Bronchial epithelial cell (primary cell): ENCODE measurements around the gene BICDL1. TPM values are rescaled to one million over a fixed set of nuclear protein-coding genes. Genes with fewer than 3 reads are reported as not detected.

ENCODE experiments used
- DNase-seq: peaks from one replicate; pipeline ENCODE4 v3.0.0-alpha.2; 2010; ENCODE audit warnings: low read depth
- FAIRE-seq: peaks from 2 replicates; lab custom pipeline; 2011; peaks lifted over from hg19 to GRCh38; lab: Jason Lieb, UNC
- H3K27me3 ChIP-seq: 2 replicates; pipeline ENCODE4 v1.5.1; 2011; ENCODE audit warnings: low read length; ENCODE audit not compliant: control insufficient read depth, insufficient read depth
- H3K36me3 ChIP-seq: 2 replicates; pipeline ENCODE4 v1.5.1; 2011; ENCODE audit warnings: low read length; ENCODE audit not compliant: control insufficient read depth, insufficient read depth
- H3K4me3 ChIP-seq: 2 replicates; pipeline ENCODE4 v1.5.1; 2011; ENCODE audit warnings: mild to moderate bottlenecking, low read depth, low read length, control low read depth
- CTCF ChIP-seq: IDR thresholded peaks from 2 replicates; pipeline ENCODE4 v1.5.1; 2011; ENCODE audit warnings: mild to moderate bottlenecking, moderate library complexity, low read length, control low read depth, inconsistent platforms; ENCODE audit not compliant: insufficient read depth, severe bottlenecking
- total RNA-seq: library from RNA; depleted of rRNA; stranded (reverse); fragments of >200 nt; gene quantifications from 2 replicates; pipeline ENCODE4 v1.2.1, GENCODE V29; 2014

Gene BICDL1
- total RNA-seq, 1 donor from 2014 or later = 10.8 TPM

- H3K27me3 ChIP-seq = no peaks in the 10 kb centered on the region
- DNase-seq (no peak), FAIRE-seq (no peak)
- H3K36me3 ChIP-seq = peaks cover 52% of the 10 kb centered on the region
- no peak overlapping the region for H3K4me3 ChIP-seq
- no peak for TF ChIP-seq CTCF
Observed at GRCh38 chr12:120132054-120132836, 143.2 kb downstream of the BICDL1 start.

- Histone ChIP-seq H3K27me3 (no peaks in the 10 kb centered on the region), H3K36me3 (peaks cover 51% of the 10 kb centered on the region), H3K4me3 (no peak overlapping the region)
- no peak for DNase-seq
- no peak for FAIRE-seq
- no peak for TF ChIP-seq CTCF
Observed at GRCh38 chr12:120132863-120133385, 143.9 kb downstream of the BICDL1 start.

GRCh38 chr12:120134307-120134980 is 145.4 kb downstream of the BICDL1 start:
- no peaks in the 10 kb centered on the region for H3K27me3 ChIP-seq
- no peak for DNase-seq
- no peak overlapping the region for H3K4me3 ChIP-seq
- H3K36me3 ChIP-seq = peaks cover 56% of the 10 kb centered on the region
- FAIRE-seq = no peak
- no peak for TF ChIP-seq CTCF

GRCh38 chr12:120136093-120136770 is 147.2 kb downstream of the BICDL1 start:
- Histone ChIP-seq H3K27me3 (no peaks in the 10 kb centered on the region), H3K4me3 (no peak overlapping the region), H3K36me3 (peaks cover 55% of the 10 kb centered on the region)
- FAIRE-seq (no peak), DNase-seq (no peak)
- no peak for TF ChIP-seq CTCF

GRCh38 chr12:120137833-120138232 is 148.8 kb downstream of the BICDL1 start:
- H3K27me3 ChIP-seq = no peaks in the 10 kb centered on the region
- H3K36me3 ChIP-seq = peaks cover 54% of the 10 kb centered on the region
- H3K4me3 ChIP-seq = no peak overlapping the region
- no peak for TF ChIP-seq CTCF
- peak; percentile 7 for FAIRE-seq
- no peak for DNase-seq
